Keratinocyte (primary cell): ENCODE data around the gene ETV3L. TPM values are rescaled to one million over a fixed set of nuclear protein-coding genes. Genes with fewer than 3 reads are reported as not detected.

ENCODE experiments used
- DNase-seq: peaks from one replicate; pipeline ENCODE4 v3.0.0-alpha.2; 2011; ENCODE audit warnings: low read depth, missing footprints, low spot score
- FAIRE-seq: peaks from 2 replicates; lab custom pipeline; 2011; peaks lifted over from hg19 to GRCh38; lab: Jason Lieb, UNC
- H2AFZ ChIP-seq: 2 replicates; pipeline ENCODE4 v1.6.0; 2012; ENCODE audit warnings: low read length, control low read depth, inconsistent platforms; ENCODE audit not compliant: control insufficient read depth
- H3K27ac ChIP-seq: 2 replicates; pipeline ENCODE4 v1.5.1; 2011; ENCODE audit warnings: low read length; ENCODE audit not compliant: control insufficient read depth, insufficient read depth
- H3K27me3 ChIP-seq: 3 replicates; pipeline ENCODE4 v1.6.0; 2011; ENCODE audit warnings: low read length; ENCODE audit not compliant: control insufficient read depth, insufficient read depth; ENCODE audit errors: extremely low read depth
- H3K36me3 ChIP-seq, 2 experiments: 2 replicates in 1 of 2; 3 replicates in 1 of 2; pipeline ENCODE4 v1.5.1; 2011; ENCODE audit warnings: low read length in 2 of 2, mild to moderate bottlenecking in 1 of 2; ENCODE audit not compliant: control insufficient read depth in 2 of 2, insufficient read depth in 2 of 2; ENCODE audit errors: extremely low read depth in 1 of 2
- H3K4me1 ChIP-seq: 3 replicates; pipeline ENCODE4 v1.5.1; 2011; ENCODE audit warnings: low read length; ENCODE audit not compliant: control insufficient read depth, insufficient read depth; ENCODE audit errors: extremely low read depth
- H3K4me2 ChIP-seq: 3 replicates; pipeline ENCODE4 v1.6.0; 2011; ENCODE audit warnings: low read depth, low read length; ENCODE audit not compliant: control insufficient read depth, insufficient read depth; ENCODE audit errors: extremely low read depth
- H3K4me3 ChIP-seq, 3 experiments: fragments of 200-600 bp in 1 of 3; sonication (generic) in 1 of 3; 2 replicates in 2 of 3; 3 replicates in 1 of 3; pipeline ENCODE4 v1.5.1; 2011 to 2016; ENCODE audit warnings: low read length in 3 of 3, mild to moderate bottlenecking in 3 of 3, control low read depth in 2 of 3, inconsistent platforms in 1 of 3, low read depth in 1 of 3, mixed read lengths in 1 of 3, mixed run types in 1 of 3, moderate library complexity in 1 of 3; ENCODE audit not compliant: control insufficient read depth in 2 of 3, insufficient read depth in 2 of 3; ENCODE audit errors: extremely low read depth in 1 of 3
- H3K79me2 ChIP-seq: 2 replicates; pipeline ENCODE4 v1.6.0; 2012; ENCODE audit warnings: low read length; ENCODE audit not compliant: control insufficient read depth, insufficient read depth
- H3K9ac ChIP-seq: 3 replicates; pipeline ENCODE4 v1.6.0; 2011; ENCODE audit warnings: low read length; ENCODE audit not compliant: control insufficient read depth, insufficient read depth; ENCODE audit errors: extremely low read depth
- H3K9me1 ChIP-seq: 3 replicates; pipeline ENCODE4 v1.6.0; 2011; ENCODE audit warnings: low read length; ENCODE audit not compliant: control insufficient read depth, insufficient read depth; ENCODE audit errors: extremely low read depth
- H3K9me3 ChIP-seq: 2 replicates; pipeline ENCODE4 v1.5.1; 2012; ENCODE audit warnings: low read depth, low read length; ENCODE audit not compliant: control insufficient read depth
- H4K20me1 ChIP-seq: 3 replicates; pipeline ENCODE4 v1.6.0; 2011; ENCODE audit warnings: low read length; ENCODE audit not compliant: control insufficient read depth, insufficient read depth; ENCODE audit errors: extremely low read depth
- EZH2 ChIP-seq: IDR thresholded peaks from one replicate; pipeline ENCODE4 v1.6.1; 2012; ENCODE audit warnings: inconsistent platforms, mild to moderate bottlenecking, low read length, moderate library complexity
- dilution Hi-C: fragments of 300-500 bp; cut with MboI; formaldehyde crosslinking; loops from one replicate; pipeline ENCODE4 v1.7.0; 2020; ENCODE audit warnings: low sequenced_read_pairs; ENCODE audit not compliant: extremely low pct_ligation_motif_present
- polyA plus RNA-seq, 5 experiments: library from polyadenylated mRNA; depleted of rRNA in 3 of 5; stranded (reverse) in 3 of 5; stranded (forward) in 1 of 5; unstranded in 1 of 5; fragments of >200 nt; gene quantifications; 1 replicate in 1 of 5; 2 replicates in 3 of 5; 3 replicates in 1 of 5; pipeline versions ENCODE4 v1.2.1 to v1.2.3, GENCODE V29; 2011 to 2012; ENCODE audit warnings: missing spikeins in 2 of 5, low read depth in 1 of 5, low replicate concordance in 1 of 5
- TF ChIP-seq, protein P1 (sequence below), 3 experiments: IDR thresholded peaks in 1 of 3; conservative IDR thresholded peaks in 1 of 3; optimal IDR thresholded peaks in 1 of 3; 2 replicates in 2 of 3; 3 replicates in 1 of 3; pipeline versions ENCODE3 to v1.5.1; 2011; ENCODE audit warnings: low read length in 3 of 3, mild to moderate bottlenecking in 3 of 3, moderate library complexity in 2 of 3, control low read depth in 1 of 3, inconsistent platforms in 1 of 3; ENCODE audit not compliant: insufficient read depth in 2 of 3; ENCODE audit errors: extremely low read depth in 1 of 3

The ETV3L gene
- polyA plus RNA-seq, 1 donor (not counting 4 experiments of a cell fraction or from before 2014, with no cell fraction given), result not detected

DNA sequence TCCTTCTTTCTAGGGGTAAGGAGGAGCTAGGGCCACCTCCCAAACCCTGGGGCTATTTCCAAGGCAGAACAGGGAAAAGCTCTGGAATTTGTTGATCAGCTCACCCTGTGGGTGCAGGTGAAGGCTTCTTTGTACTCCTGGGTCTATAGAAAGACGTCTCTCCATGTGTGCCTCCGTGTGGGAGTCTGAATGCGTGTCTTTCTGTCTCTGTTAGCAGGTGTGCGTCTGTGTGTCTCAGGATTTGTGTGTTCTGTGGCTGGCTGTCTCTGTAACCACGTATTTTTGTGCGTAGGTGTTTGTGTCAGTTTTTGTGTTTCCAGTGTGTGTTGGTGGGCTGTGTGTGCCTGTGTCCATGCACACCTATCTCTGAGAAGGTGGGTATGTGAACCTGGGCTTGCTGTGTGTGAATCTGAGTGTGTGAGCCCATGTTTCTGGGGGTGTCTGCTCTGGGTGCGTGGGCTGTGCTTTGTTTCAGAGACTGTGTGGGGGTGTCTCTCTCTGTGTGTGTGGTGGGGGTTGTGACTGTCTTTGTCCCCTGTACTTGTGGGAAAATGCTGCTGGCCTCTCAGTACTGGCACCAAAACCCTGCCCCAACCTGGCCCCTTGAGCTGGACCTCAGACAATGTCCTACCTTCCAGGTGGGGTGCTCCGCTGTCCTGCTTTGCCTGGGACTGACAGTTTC lies 12.7 kb upstream of the ETV3L start:
- Histone ChIP-seq H3K27me3 (peaks cover 22% of the 10 kb centered on the region), H3K4me2 (no peak overlapping the region), H3K79me2 (no peaks in the 10 kb centered on the region), H3K9me1 (no peaks in the 10 kb centered on the region), H2AFZ (no peak overlapping the region), H3K4me3 (no peak overlapping the region), H3K4me1 (no peaks in the 10 kb centered on the region), H3K27ac (no peak overlapping the region), H3K9me3 (no peaks in the 10 kb centered on the region), H3K9ac (no peak overlapping the region), H4K20me1 (no peaks in the 10 kb centered on the region), H3K36me3 (no peaks in the 10 kb centered on the region)
- TF ChIP-seq EZH2, result no peak
- TF ChIP-seq, protein P1, sequence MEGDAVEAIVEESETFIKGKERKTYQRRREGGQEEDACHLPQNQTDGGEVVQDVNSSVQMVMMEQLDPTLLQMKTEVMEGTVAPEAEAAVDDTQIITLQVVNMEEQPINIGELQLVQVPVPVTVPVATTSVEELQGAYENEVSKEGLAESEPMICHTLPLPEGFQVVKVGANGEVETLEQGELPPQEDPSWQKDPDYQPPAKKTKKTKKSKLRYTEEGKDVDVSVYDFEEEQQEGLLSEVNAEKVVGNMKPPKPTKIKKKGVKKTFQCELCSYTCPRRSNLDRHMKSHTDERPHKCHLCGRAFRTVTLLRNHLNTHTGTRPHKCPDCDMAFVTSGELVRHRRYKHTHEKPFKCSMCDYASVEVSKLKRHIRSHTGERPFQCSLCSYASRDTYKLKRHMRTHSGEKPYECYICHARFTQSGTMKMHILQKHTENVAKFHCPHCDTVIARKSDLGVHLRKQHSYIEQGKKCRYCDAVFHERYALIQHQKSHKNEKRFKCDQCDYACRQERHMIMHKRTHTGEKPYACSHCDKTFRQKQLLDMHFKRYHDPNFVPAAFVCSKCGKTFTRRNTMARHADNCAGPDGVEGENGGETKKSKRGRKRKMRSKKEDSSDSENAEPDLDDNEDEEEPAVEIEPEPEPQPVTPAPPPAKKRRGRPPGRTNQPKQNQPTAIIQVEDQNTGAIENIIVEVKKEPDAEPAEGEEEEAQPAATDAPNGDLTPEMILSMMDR (optimal IDR thresholded peaks at IDR 0.05 in 1 of 3, IDR thresholded peaks at IDR 0.05 in 1 of 3, conservative IDR thresholded peaks at IDR 0.05 in 1 of 3; ENCODE audit: extremely low read depth in 1 of 3, insufficient read depth in 2 of 3, low read length in 3 of 3), result no peak
- FAIRE-seq (no peak), DNase-seq (no peak)
- dilution Hi-C loops, result no loop called here

DNA sequence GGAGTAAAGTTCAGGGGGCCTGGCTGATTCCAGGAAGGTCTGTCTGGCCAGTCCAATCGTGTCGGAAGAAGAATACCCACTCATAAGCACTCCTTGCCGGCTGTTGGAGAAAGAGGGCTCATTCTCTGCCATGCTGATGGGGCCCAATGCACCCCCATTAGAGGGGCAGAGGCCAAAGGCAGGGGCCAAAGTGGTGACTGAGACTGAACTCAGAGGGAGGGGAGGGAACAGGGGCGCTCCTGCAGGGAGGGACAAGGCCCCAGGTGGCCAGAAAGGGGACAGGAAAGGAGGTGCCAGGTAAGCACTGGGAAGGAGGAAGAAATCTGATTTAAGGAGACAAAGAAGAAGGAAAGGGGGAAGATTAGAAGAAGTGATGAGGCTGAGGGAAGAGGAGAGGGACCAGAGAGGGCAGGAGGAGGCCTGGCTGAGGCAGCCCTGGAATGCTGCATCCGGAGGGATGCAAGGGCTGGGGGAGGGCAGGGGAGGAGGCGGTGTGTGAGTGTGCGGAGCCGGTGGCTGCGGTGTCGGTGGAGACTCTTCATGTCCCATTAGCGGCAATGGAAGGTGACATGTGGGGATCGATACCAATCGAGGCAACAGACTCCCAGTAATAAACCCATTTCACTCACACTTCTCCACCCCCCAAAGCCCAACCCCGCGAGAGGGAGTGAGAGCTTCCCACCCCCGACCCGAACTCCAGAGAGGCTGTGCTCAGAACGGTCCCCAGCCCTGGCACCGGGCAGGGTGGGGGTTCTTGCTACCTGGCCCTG lies 12.0 kb upstream of the ETV3L start:
- DNase-seq, result no peak
- Histone ChIP-seq H3K36me3 (no peaks in the 10 kb centered on the region), H3K9me1 (no peaks in the 10 kb centered on the region), H3K79me2 (no peaks in the 10 kb centered on the region), H3K4me1 (peaks cover 4% of the 10 kb centered on the region), H3K4me2 (no peak overlapping the region), H2AFZ (no peak overlapping the region), H3K9me3 (no peaks in the 10 kb centered on the region), H3K4me3 (no peak overlapping the region), H3K9ac (no peak overlapping the region), H3K27ac (no peak overlapping the region), H3K27me3 (peaks cover 25% of the 10 kb centered on the region), H4K20me1 (no peaks in the 10 kb centered on the region)
- TF ChIP-seq EZH2, result no peak
- TF ChIP-seq, protein P1 (optimal IDR thresholded peaks at IDR 0.05 in 1 of 3, IDR thresholded peaks at IDR 0.05 in 1 of 3, conservative IDR thresholded peaks at IDR 0.05 in 1 of 3; ENCODE audit: extremely low read depth in 1 of 3, insufficient read depth in 2 of 3, low read length in 3 of 3), result no peak
- FAIRE-seq, result no peak
- dilution Hi-C loops, result no loop called here
